Central memory CD8-positive, alpha-beta T cell (primary cell): ENCODE measurements around the gene CDK17.

Source experiments
- ATAC-seq: fragments of 150-1000 bp; cut with Tn5 transposase; replicated peaks from 2 replicates; pipeline ENCODE4 v1.10.0; 2022; ENCODE audit warnings: mild to moderate bottlenecking, moderate FRiP score, moderate number of reproducible peaks; ENCODE audit not compliant: poor library complexity, severe bottlenecking; ENCODE audit errors: extremely low read depth
- DNase-seq, 2 donors: peaks; one replicate each; pipeline ENCODE4 v3.0.0; 2021; ENCODE audit warnings: low spot score in 2 of 2
- H3K27ac Mint-ChIP-seq: one replicate; pipeline ENCODE4 v1.8.0; 2022; ENCODE audit warnings: low read depth, mild to moderate bottlenecking, moderate library complexity, mixed read lengths
- H3K27me3 Mint-ChIP-seq: one replicate; pipeline ENCODE4 v1.8.0; 2022; ENCODE audit warnings: mixed read lengths
- H3K36me3 Mint-ChIP-seq: one replicate; pipeline ENCODE4 v1.8.0; 2022; ENCODE audit warnings: mild to moderate bottlenecking, moderate library complexity, mixed read lengths; ENCODE audit not compliant: insufficient read depth
- H3K4me1 Mint-ChIP-seq: one replicate; pipeline ENCODE4 v1.8.0; 2022; ENCODE audit warnings: mixed read lengths
- H3K4me3 Mint-ChIP-seq: one replicate; pipeline ENCODE4 v1.8.0; 2022; ENCODE audit warnings: mild to moderate bottlenecking, moderate library complexity, mixed read lengths
- H3K9me3 Mint-ChIP-seq: one replicate; pipeline ENCODE4 v1.8.0; 2022; ENCODE audit warnings: mixed read lengths

The CDK17 gene

DNA sequence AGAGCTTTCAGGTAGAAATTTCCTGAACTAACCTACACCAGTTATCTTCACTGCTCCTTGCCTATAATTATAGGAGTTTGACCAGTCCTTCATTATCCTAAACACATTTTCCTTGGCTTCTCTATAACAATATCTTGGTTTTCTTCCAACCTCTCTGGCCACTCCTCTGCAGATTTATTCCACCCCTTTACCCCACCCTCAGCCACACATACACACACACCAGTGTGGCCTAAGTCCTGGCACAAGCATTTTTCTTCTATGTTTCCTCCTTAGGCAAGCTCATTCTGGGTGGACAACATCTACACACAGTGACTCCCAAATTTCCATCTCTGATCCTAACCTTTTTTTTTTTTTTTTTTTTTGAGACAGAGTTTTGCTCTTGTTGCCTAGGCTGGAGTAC is 25.1 kb downstream of the CDK17 start:
- no peaks in the 10 kb centered on the region for H3K9me3 Mint-ChIP-seq
- peaks cover 66% of the 10 kb centered on the region for H3K4me1 Mint-ChIP-seq
- peak overlapping the region; percentile 94 for H3K27ac Mint-ChIP-seq
- ATAC-seq (no peak), DNase-seq (no peak)
- no peak overlapping the region for H3K4me3 Mint-ChIP-seq
- H3K27me3 Mint-ChIP-seq = no peaks in the 10 kb centered on the region
- peaks cover 35% of the 10 kb centered on the region for H3K36me3 Mint-ChIP-seq

- Mint-ChIP-seq H3K4me3 (no peak overlapping the region), H3K36me3 (peaks cover 30% of the 10 kb centered on the region)
Measured at GRCh38 chr12:96371790-96372699, 28.2 kb downstream of the CDK17 start.

DNA sequence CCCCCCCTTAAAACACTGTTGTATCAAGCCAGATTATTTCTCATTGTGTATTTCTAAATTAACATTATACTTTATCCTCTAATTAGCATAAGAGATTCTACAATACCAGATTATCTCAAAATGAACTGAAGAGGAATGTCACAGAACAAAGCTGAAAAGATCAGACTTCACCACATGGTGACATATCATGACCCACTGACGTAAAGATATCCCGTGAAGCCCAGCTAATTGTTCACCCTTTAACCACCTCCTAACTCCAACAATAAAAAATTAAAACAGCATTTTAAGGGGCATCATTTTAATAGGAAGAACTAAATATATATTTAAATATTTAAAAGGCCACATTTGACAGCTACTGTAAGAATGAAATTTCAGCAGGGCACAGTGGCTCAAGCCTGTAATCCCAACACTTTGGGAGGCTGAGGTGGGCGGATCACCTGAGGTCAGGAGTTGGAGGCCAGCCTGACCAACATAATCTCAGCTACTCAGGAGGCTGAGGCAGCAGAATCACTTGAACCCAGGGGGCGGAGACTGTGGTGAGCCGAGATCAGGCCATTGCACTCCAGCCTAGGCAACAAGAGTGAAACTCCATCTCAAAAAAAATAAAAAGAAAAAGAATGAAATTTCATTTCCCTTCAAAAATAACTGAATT is 29.0 kb downstream of the CDK17 start:
- Mint-ChIP-seq H3K27me3 (no peaks in the 10 kb centered on the region), H3K36me3 (peaks cover 36% of the 10 kb centered on the region), H3K9me3 (no peaks in the 10 kb centered on the region), H3K4me1 (peaks cover 76% of the 10 kb centered on the region), H3K27ac (peak overlapping the region; percentile 3), H3K4me3 (no peak overlapping the region)
- DNase-seq (no peak), ATAC-seq (no peak)

More at GRCh38 chr12:96371790-96372699, 28.2 kb downstream of the CDK17 start:
- Mint-ChIP-seq H3K27me3 (no peaks in the 10 kb centered on the region), H3K9me3 (no peaks in the 10 kb centered on the region), H3K4me1 (peaks cover 71% of the 10 kb centered on the region), H3K27ac (peak overlapping the region; percentile 3)
- DNase-seq (no peak), ATAC-seq (no peak)

DNA sequence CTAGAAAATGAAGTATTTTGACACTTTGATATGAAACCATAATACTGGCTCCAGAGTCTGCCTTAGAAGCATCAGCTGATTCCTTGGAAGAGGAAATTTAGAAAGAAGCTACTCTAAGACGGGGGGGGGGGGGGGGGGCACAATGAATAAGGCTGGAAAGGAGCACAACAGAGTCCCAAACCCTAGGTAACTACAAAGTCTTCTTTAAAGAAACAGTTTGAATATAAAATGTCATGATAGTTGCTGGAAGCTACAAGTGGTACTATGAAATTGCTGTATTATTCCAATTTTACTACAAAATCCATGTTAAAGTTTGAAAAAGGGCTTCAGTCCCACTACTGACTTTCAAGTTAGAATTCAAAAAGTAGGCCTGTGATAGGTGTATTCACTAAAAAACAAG is 31.6 kb downstream of the CDK17 start:
- H3K27ac Mint-ChIP-seq = no peak overlapping the region
- no peaks in the 10 kb centered on the region for H3K27me3 Mint-ChIP-seq
- no peak for DNase-seq
- peaks cover 68% of the 10 kb centered on the region for H3K4me1 Mint-ChIP-seq
- H3K9me3 Mint-ChIP-seq = no peaks in the 10 kb centered on the region
- H3K4me3 Mint-ChIP-seq = no peak overlapping the region
- H3K36me3 Mint-ChIP-seq = peaks cover 25% of the 10 kb centered on the region
- ATAC-seq = no peak

GRCh38 chr12:96368233-96368632 is 32.0 kb downstream of the CDK17 start:
- no peak overlapping the region for H3K27ac Mint-ChIP-seq
- no peaks in the 10 kb centered on the region for H3K9me3 Mint-ChIP-seq
- H3K4me3 Mint-ChIP-seq = no peak overlapping the region
- no peaks in the 10 kb centered on the region for H3K27me3 Mint-ChIP-seq
- H3K36me3 Mint-ChIP-seq = peaks cover 25% of the 10 kb centered on the region
- peaks cover 63% of the 10 kb centered on the region for H3K4me1 Mint-ChIP-seq
- DNase-seq (no peak), ATAC-seq (no peak)

- Mint-ChIP-seq H3K4me1 (peaks cover 56% of the 10 kb centered on the region), H3K4me3 (no peak overlapping the region), H3K27me3 (no peaks in the 10 kb centered on the region), H3K36me3 (peaks cover 22% of the 10 kb centered on the region), H3K9me3 (no peaks in the 10 kb centered on the region), H3K27ac (peak overlapping the region; percentile 32)
- DNase-seq = no peak
- ATAC-seq = no peak
Measured at GRCh38 chr12:96366381-96366654, 33.9 kb downstream of the CDK17 start.

GRCh38 chr12:96365604-96366380 is 34.4 kb downstream of the CDK17 start:
- Mint-ChIP-seq H3K4me3 (no peak overlapping the region), H3K27ac (peak overlapping the region; percentile 32), H3K4me1 (peaks cover 55% of the 10 kb centered on the region), H3K9me3 (no peaks in the 10 kb centered on the region), H3K36me3 (peaks cover 20% of the 10 kb centered on the region), H3K27me3 (no peaks in the 10 kb centered on the region)
- ATAC-seq = no peak
- no peak for DNase-seq

DNA sequence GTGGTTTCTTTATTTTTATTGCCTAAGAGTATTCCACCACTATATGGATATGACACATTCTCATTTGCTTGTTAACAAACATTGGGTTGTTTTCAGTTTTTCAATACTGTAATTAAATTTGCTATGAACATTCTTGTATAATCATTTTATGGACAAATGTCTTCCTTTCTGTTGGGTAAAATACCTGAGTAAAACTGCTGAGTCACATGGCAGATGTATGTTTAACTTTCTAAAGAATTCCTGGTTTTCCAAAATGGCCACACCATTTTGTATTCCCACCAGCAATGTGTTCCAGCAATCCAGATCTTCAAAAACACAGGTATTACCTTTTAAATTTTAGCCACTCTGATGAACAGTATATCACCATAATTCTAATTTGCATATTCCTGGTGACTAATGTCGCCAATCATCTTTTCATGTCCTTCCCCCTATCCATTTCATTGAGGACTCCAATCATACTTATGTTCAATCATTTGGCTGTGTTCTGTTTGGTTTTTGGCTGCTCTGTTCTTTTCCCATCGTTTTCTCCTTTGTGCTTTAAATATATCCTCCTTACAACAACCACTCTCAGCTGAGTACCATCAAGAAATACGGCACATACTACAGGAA is 36.0 kb downstream of the CDK17 start:
- no peak for ATAC-seq
- no peaks in the 10 kb centered on the region for H3K9me3 Mint-ChIP-seq
- DNase-seq = no peak
- peaks cover 60% of the 10 kb centered on the region for H3K4me1 Mint-ChIP-seq
- H3K27me3 Mint-ChIP-seq = no peaks in the 10 kb centered on the region
- no peak overlapping the region for H3K4me3 Mint-ChIP-seq
- peaks cover 27% of the 10 kb centered on the region for H3K36me3 Mint-ChIP-seq
- peak overlapping the region; percentile 1 for H3K27ac Mint-ChIP-seq

DNA sequence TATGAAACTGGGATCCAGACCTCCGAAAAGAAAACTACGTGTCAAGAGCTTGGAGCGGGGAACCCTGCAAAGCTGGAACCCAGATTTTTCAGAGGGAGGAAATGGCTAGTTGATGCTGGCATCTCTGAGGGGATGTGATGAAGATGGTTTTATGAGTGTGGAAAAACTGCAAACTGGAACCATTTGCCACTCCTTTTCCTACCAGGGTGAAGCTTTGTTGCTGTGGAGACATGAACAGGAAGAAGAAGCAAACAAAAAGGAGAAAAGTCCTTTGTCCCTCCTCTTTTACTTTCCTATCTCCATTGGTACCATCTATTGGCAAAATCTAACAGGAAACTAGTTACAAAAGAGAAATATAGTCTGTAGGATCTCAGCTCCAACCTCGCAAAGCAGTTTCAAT is 39.2 kb downstream of the CDK17 start:
- no peak for ATAC-seq
- Mint-ChIP-seq H3K27ac (no peak overlapping the region), H3K4me1 (peaks cover 46% of the 10 kb centered on the region), H3K9me3 (no peaks in the 10 kb centered on the region), H3K27me3 (no peaks in the 10 kb centered on the region), H3K36me3 (peaks cover 17% of the 10 kb centered on the region), H3K4me3 (peak overlapping the region; percentile 27)
- DNase-seq = no peak

GRCh38 chr12:96360550-96360949 is 39.7 kb downstream of the CDK17 start:
- peak overlapping the region; percentile 27 for H3K4me3 Mint-ChIP-seq
- peaks cover 17% of the 10 kb centered on the region for H3K36me3 Mint-ChIP-seq
- H3K27ac Mint-ChIP-seq = no peak overlapping the region
- H3K9me3 Mint-ChIP-seq = no peaks in the 10 kb centered on the region
- no peaks in the 10 kb centered on the region for H3K27me3 Mint-ChIP-seq
- H3K4me1 Mint-ChIP-seq = peaks cover 43% of the 10 kb centered on the region
- DNase-seq (no peak), ATAC-seq (no peak)

DNA sequence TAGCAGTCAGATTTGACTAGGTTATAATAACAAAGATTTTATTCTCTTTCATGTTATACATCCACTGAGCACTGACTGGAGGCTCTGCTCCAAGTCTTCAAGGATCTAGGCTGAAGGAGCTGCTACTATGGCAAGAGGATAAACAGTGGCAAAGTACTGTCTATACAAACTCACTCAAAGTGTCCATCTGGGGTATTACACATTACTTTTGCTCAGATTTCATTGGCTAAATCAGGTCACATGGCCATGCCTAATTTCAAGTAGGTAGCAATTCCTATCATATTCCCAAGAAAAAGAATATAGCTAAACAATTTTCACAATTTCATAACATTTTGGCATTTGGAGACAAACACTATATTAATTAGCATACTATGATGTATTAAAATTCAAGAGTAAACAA is 40.9 kb downstream of the CDK17 start:
- Mint-ChIP-seq H3K4me1 (peaks cover 48% of the 10 kb centered on the region), H3K4me3 (no peak overlapping the region), H3K36me3 (peaks cover 17% of the 10 kb centered on the region), H3K27ac (peak overlapping the region; percentile 21), H3K9me3 (no peaks in the 10 kb centered on the region), H3K27me3 (no peaks in the 10 kb centered on the region)
- DNase-seq = no peak
- ATAC-seq = no peak

DNA sequence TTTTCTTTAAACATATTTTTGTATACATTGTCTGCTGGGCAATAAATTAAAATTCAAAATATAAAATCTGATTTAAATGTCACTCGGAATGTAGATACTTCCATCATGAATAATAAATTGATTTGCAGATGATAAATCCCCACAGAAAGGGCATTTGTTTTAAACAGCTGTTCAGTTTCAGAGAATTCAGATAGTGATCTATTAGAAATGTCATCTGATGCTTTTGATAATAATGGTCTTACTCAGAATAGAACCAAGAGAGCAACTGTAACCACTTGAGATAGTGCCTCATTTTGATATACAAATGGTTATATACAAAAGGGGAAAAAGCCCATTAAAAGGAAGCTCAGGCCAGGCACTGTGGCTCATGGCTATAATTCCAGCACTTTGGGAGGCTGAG is 43.4 kb downstream of the CDK17 start:
- Mint-ChIP-seq H3K9me3 (no peaks in the 10 kb centered on the region), H3K27me3 (no peaks in the 10 kb centered on the region), H3K4me1 (peaks cover 61% of the 10 kb centered on the region), H3K36me3 (peaks cover 15% of the 10 kb centered on the region), H3K4me3 (no peak overlapping the region), H3K27ac (no peak overlapping the region)
- DNase-seq = no peak
- no peak for ATAC-seq
